Rectal smooth muscle tissue (tissue), 1 donor: ENCODE data around the gene TNPO2.
"Not testable (repeated sequence)": the region's sequence is repeated elsewhere in the genome, so short reads cannot be mapped to it uniquely, and the experiment has no call there.

Experiments
- H3K27ac ChIP-seq: one replicate; pipeline ENCODE4 v1.7.0; 2013; ENCODE audit warnings: low read depth, low read length, inconsistent platforms
- H3K27me3 ChIP-seq: one replicate; pipeline ENCODE4 v1.7.0; 2013; ENCODE audit warnings: low read length; ENCODE audit not compliant: control insufficient read depth, insufficient read depth
- H3K36me3 ChIP-seq: one replicate; pipeline ENCODE4 v1.7.0; 2013; ENCODE audit warnings: low read length; ENCODE audit not compliant: control insufficient read depth, insufficient read depth
- H3K4me1 ChIP-seq: one replicate; pipeline ENCODE4 v1.7.0; 2013; ENCODE audit warnings: low read length; ENCODE audit not compliant: control insufficient read depth, insufficient read depth
- H3K4me3 ChIP-seq: one replicate; pipeline ENCODE4 v1.7.0; 2013; ENCODE audit warnings: low read length
- H3K9ac ChIP-seq: one replicate; pipeline ENCODE4 v1.7.0; 2013; ENCODE audit warnings: low read length

Gene TNPO2

DNA sequence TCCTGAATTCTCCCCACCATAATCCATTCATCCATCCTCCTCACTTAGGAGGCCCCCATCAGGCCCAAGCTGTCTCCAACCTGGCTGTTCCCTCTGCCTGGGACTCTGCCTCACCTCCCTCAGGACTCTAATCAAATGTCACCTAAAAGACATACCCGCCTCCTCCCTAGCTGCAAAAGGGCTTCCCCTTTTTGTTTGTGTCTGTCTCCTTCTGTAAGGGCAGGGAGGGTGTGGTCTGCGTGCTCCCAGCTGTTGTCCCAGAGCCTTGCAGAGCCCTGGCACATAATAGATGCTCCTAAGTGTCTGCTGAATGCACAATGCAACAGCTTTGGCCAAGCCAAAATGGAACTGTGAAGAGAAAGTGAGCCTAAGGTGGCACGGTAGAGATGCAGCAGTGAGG is 6.3 kb upstream of the TNPO2 start:
- Histone ChIP-seq H3K36me3 (peaks cover 24% of the 10 kb centered on the region), H3K27me3 (no peaks in the 10 kb centered on the region)

DNA sequence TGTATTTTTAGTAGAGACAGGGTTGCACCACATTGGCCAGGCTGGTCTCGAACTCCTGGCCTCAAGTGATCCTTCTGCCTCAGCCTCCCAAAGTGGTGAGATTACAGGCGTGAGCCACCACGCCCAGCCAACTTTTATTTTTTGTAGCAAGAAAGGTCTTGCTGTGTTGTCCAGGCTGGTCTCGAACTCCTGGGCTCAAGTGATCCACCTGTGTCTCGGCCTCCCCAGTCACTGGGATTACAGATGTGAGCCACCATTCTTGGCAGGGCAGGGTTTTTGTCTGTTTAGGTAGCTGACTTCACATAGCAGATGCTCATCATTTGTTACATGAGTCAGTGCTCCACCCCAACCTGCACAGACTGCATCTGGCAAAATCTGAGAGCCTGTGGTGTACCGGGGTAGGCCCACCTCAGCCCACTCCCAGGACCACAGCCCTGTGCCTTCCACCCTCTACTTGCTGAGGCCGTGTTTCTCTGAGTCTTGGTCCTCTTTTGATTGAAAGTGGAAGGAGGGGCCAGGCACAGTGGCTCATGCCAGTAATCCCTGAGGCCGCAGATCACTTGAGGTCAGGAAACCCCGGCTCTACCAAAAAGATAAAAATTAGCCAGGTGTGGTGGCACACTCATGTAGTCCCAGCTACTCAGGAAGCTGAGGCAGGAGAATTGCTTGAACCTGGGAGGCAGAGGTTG is 4.2 kb upstream of the TNPO2 start:
- H3K9ac ChIP-seq = no peak overlapping the region
- no peaks in the 10 kb centered on the region for H3K27me3 ChIP-seq
- peaks cover 24% of the 10 kb centered on the region for H3K36me3 ChIP-seq

More for the DNA sequence above, 6.3 kb upstream of the TNPO2 start:
- Histone ChIP-seq H3K27ac (no peak overlapping the region), H3K4me3 (no peak overlapping the region), H3K4me1 (peaks cover 12% of the 10 kb centered on the region), H3K9ac (no peak overlapping the region)

DNA sequence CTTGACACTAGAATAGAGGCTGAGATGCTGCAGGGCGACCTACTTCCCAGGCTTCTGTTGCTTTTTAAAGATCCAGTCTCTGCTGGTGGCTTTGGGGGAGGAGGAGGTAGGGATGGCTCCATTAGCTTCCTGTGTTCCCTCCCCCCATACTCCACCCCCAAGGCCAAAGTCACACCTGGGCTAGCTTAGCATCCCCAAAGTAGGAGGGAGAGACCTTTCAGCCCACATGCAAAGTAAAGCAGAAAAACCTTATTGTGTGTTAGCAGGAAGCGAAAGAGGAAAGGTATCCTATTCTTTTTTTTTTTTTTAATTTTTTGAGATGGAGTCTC is 3.2 kb upstream of the TNPO2 start:
- H3K4me1 ChIP-seq = peaks cover 7% of the 10 kb centered on the region
- H3K9ac ChIP-seq = no peak overlapping the region
- no peak overlapping the region for H3K27ac ChIP-seq
- H3K36me3 ChIP-seq = peaks cover 24% of the 10 kb centered on the region
- no peak overlapping the region for H3K4me3 ChIP-seq
- H3K27me3 ChIP-seq = no peaks in the 10 kb centered on the region

More for the DNA sequence above, 4.2 kb upstream of the TNPO2 start:
- peaks cover 8% of the 10 kb centered on the region for H3K4me1 ChIP-seq
- no peak overlapping the region for H3K4me3 ChIP-seq
- no peak overlapping the region for H3K27ac ChIP-seq

DNA sequence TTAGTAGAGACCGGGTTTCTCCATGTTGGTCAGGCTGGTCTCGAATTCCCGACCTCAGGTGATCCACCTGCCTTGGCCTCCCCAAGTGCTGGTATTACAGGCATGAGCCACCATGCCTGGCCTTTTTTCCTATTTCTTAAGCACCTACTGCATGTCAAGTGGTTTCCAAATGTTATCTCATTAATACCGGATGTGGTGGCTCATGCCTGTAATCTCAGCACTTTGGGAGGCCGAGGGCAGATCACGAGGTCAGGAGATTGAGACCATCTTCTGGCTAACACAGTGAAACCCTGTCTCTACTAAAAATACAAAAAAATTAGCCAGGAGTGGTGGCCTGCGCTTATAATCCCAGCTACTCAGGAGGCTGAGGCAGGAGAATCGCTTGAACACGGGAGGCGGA is 1.9 kb upstream of the TNPO2 start:
- peaks cover 14% of the 10 kb centered on the region for H3K36me3 ChIP-seq
- not testable (repeated sequence) for H3K4me3 ChIP-seq, H3K9ac ChIP-seq, H3K4me1 ChIP-seq, H3K27me3 ChIP-seq, H3K27ac ChIP-seq

DNA sequence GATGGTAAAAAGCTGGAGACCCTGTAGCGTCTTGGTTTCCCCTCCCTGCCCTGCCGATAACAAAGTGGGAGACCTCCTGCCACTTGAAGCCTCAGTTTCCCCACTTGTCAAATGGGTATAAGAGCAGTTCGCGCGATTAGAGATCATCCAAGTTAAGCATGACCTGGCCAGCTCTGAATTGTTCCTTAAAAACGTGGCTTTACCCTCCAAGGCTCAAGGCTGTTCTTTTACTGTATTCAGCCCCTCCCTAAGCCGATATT is 421 bp downstream of the TNPO2 start:
- peak overlapping the region; percentile 61 for H3K9ac ChIP-seq
- H3K4me1 ChIP-seq = peaks cover 11% of the 10 kb centered on the region
- H3K27ac ChIP-seq = peak overlapping the region; percentile 83
- peaks cover 6% of the 10 kb centered on the region for H3K36me3 ChIP-seq
- H3K4me3 ChIP-seq = peak overlapping the region; percentile 91
- H3K27me3 ChIP-seq = no peaks in the 10 kb centered on the region

DNA sequence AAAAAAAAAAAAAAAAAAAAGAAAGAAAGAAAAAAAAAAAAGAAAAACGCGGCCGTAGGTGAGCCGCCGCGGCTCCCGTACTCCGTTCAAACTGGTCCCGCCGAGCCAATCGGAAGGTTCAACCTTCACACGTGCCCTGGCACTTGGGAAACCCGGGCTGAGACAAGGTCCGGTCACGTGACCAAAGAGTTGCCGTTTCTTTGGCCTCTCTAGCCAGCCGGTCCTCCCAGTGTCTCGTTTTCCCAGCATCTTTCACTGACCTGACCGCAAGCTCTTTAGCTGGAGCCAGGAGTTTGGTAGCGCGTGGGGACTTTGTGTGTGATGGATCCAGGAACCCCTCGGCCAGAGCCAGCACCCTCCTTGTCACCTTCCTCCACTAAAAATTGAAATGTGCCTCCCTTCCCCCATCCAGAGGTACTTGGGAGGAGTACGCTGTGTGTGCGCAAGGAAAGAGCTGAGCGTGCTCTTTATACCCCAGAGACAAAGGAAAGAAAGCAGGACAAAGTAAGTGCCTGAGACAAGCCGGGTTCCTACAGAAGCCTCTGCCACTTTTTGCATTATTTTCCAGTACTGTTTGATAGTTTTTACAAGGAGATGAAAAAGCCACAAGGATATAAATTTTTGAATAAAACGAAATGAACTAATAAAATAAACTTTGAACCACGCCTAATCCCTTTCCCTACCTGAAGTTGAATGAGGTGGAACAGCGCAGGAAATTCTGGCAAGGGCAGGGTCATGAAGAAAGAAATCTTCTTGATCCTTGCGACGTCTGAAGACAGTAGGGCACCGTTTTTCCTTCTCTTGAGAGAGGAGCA is 959 bp downstream of the TNPO2 start:
- peak overlapping the region; percentile 94 for H3K27ac ChIP-seq
- peak overlapping the region; percentile 61 for H3K9ac ChIP-seq

DNA sequence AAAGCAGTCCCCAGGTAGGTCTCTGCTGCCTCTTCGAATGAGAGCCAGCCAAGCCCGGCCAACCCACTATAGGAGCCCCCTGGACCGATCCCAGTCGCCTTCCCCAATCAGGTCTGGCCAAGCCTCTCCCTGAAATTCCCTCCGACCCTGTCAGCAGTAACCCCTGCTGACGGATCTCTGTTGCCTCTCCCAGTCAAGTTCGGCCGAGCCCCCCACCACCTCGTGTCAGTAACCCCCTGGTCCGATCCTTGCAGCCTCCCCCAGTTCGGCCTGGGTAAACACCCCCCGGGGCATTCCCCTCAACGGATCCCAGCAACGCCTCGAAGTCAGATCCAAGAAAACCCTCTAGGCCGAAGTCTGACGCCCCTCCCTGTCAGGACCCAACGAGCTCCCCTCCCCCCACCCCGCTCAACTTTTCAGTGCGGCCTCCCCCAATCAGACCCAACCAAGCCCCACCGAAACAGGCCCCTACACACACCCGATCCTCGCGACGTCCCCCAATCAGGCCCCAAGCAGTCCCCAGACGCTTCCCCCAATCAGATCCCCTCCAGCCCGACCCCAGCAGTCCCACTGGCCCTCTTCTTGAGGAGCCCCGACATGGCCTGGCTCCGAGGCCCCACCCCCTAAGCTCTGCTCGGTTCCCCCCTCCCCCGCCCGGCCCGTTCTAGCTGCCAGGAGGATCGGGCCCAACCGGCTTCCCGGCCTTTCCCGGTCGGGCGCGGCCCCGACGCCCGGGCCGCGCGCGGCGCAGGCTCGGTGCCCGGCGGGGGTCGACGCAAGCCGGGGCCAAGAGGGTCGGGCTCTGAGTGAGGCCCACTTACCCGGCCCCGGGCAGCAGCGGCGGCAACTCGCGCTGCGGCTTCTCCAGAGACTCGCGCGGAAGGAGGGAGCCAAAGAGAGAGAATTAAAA is 1.8 kb downstream of the TNPO2 start:
- Histone ChIP-seq H3K36me3 (peaks cover 11% of the 10 kb centered on the region), H3K4me1 (peaks cover 11% of the 10 kb centered on the region), H3K27ac (peak overlapping the region; percentile 94), H3K27me3 (no peaks in the 10 kb centered on the region), H3K4me3 (peak overlapping the region; percentile 68), H3K9ac (peak overlapping the region; percentile 56)

More for the DNA sequence above, 959 bp downstream of the TNPO2 start:
- Histone ChIP-seq H3K4me1 (peaks cover 11% of the 10 kb centered on the region), H3K4me3 (peak overlapping the region; percentile 91), H3K36me3 (peaks cover 8% of the 10 kb centered on the region), H3K27me3 (no peaks in the 10 kb centered on the region)

DNA sequence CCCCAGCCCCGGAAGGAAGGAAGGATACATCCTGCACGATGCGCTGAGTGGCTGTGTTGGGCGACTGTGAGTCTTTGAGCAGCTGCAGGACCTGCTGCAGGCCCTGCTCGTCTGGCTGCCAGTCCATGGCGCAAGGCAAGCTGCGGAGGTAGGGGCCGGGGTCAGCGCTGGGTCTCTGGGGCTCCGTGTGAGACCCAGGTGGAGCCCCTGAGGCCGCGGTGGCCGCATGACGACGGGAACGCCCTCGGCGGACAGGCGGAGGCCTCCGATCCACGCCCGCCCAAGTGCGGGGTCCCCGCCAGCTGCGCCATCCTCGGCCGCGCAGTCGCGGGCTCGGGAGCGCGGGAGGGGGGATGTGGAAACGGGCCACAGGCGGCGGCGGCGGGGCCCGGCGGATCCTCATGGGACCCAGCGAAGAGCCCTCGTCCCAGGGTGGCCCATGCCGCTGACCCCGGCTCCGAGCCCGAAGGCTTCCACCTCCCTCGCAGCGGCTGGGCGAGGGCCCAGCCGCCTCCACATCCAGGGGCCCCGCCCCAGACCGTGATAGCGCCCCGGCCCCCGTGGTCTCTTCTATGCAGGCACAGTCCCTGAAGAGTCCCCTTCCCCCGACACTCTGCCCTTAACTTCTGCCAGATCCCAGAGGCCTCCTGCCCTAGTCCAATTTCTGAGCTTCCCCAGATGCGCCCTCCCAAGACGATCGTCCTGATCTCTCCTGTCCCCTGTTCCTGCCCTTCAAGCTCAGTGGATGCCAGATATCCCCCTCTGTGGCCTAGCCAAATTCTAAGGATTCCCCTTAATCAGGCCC is 2.7 kb downstream of the TNPO2 start:
- peaks cover 11% of the 10 kb centered on the region for H3K4me1 ChIP-seq
- peaks cover 15% of the 10 kb centered on the region for H3K36me3 ChIP-seq
- H3K4me3 ChIP-seq = peak overlapping the region; percentile 68
- H3K27ac ChIP-seq = peak overlapping the region; percentile 94
- no peaks in the 10 kb centered on the region for H3K27me3 ChIP-seq
- H3K9ac ChIP-seq = peak overlapping the region; percentile 54

DNA sequence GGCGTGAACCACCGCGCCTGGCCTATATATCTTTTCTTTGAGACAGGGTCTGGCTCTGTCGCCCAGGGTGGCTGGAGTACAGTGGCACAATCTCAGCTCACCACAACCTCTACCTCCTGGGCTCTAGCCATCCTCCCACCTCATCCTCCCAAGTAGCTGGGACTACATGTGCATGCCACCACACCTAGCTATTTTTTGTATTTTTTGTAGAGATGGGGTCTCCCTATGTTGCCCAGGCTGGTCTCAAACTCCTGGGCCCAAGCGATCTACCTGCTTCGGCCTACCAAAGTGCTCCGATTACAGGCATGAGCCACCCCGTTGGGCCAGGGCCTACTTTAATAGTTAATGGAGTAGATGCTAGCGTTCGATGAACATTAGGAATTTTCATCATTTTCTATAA is 3.4 kb downstream of the TNPO2 start:
- Histone ChIP-seq H3K36me3 (peaks cover 21% of the 10 kb centered on the region), H3K4me1 (peaks cover 11% of the 10 kb centered on the region), H3K4me3 (peak overlapping the region; percentile 68)

DNA sequence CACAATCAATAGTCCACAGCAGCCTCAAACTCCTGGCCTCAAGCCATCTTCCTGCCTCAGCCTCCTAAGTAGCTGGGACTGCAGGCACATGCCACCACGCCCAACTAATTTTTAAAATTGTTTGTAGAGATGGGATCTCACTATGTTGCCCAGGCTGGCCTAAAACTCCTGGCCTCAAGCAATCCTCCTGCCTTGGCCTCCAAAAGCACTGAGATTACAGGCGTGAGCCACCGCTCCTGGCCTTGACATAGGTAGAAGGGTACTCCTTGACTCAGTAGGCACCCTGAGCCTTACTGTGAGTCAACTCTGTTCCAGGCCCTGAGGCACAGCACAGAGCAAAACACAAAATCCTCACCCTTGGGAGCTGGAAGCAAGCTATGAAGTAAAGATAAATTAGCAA is 7.8 kb downstream of the TNPO2 start:
- Histone ChIP-seq H3K4me1 (peaks cover 4% of the 10 kb centered on the region), H3K4me3 (no peak overlapping the region), H3K27me3 (no peaks in the 10 kb centered on the region), H3K9ac (no peak overlapping the region), H3K27ac (no peak overlapping the region), H3K36me3 (peaks cover 47% of the 10 kb centered on the region)

More for the DNA sequence above, 3.4 kb downstream of the TNPO2 start:
- no peak overlapping the region for H3K9ac ChIP-seq
- H3K27me3 ChIP-seq = no peaks in the 10 kb centered on the region
- H3K27ac ChIP-seq = peak overlapping the region; percentile 94

DNA sequence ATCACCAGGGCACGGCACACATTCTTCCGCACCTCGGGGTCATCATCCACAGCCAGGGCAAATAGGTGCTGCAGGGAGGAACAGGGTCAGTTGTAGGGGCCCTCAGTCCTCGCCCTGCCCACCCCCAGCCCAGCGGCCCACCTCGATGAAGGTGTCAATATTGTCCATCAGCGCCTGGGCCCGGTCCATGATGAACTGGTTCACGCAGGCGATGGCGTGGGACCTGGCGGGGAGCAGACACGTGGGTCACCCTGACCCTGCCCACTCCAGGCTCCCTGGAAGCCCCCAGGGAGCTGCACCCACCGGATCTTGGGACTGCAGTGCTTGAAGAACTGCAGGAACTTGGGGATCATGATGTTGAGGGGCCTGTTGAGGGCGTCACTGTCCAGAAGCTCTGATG is 8.6 kb downstream of the TNPO2 start:
- no peak overlapping the region for H3K27ac ChIP-seq
- peaks cover 52% of the 10 kb centered on the region for H3K36me3 ChIP-seq
- H3K27me3 ChIP-seq = no peaks in the 10 kb centered on the region

DNA sequence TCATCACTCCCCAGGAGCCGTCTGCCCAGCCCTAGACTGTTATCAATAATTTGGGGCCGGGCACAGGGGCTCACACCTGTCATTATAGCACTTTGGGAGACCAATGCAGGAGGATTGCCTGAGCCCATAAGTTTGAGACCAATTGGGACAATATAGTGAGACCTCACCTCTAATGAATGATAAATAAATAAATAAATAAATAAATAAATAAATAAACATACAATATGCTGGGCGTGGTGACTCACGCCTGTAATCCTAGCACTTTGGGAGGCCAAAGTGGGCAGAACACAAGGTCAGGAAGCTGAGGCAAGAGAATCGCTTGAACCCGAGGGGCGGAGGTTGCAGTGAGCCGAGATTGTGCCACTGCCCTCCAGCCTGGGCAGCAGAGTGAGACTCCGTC is 10.4 kb downstream of the TNPO2 start:
- H3K27me3 ChIP-seq, H3K4me1 ChIP-seq, H3K27ac ChIP-seq, H3K4me3 ChIP-seq, H3K9ac ChIP-seq: not testable (repeated sequence)
- H3K36me3 ChIP-seq = peaks cover 55% of the 10 kb centered on the region

More for the DNA sequence above, 8.6 kb downstream of the TNPO2 start:
- Histone ChIP-seq H3K4me1 (no peaks in the 10 kb centered on the region), H3K9ac (no peak overlapping the region), H3K4me3 (no peak overlapping the region)
